Ramos (cell line): ENCODE measurements around the gene CABP4.

Source experiments
- in situ Hi-C: fragments of 300-500 bp; cut with MboI; formaldehyde crosslinking; loops from one replicate; pipeline ENCODE4 v1.14.3; 2022; ENCODE audit warnings: low sequenced_read_pairs; ENCODE audit not compliant: unreplicated experiment

The CABP4 gene

DNA sequence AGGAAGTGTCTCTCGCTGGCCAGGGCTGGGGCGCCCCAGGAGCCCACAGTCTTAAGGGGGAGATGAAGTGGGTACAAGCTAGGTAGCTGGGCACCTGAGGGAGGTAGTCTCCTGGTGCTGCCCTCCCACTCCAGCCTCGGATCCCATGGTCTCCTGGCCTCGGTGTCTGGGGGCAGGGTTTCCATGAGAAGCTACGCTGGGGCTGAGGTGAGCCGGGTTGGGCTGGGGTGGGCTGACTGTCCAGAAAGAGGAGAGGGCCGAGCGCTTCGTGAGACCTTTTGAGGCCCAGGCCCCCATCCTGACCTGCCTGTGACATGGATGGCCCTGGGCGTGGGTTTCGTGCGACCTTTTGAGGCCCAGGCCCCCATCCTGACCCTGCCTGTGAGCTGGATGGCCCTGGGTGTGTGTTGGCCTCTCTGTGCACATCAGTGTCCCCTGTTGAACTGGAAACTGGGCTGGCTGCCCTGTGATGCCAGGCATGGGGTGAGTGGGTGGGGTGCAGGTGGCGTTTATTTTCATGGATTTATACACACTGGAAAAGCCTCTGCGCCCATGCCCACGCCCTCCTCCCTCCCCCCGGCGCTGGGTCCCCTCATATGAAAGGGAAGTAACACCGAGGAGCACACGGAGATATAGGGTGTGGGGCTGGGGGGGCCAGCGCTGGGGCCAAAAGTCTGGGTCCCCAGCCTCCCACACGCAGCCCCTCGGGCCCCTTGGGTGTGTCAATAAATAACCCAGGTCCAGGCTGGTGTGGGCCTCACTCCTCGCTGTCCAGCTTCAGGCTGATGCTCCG, 36.3 kb downstream of the CABP4 start:
- in situ Hi-C loops = no loop called here

DNA sequence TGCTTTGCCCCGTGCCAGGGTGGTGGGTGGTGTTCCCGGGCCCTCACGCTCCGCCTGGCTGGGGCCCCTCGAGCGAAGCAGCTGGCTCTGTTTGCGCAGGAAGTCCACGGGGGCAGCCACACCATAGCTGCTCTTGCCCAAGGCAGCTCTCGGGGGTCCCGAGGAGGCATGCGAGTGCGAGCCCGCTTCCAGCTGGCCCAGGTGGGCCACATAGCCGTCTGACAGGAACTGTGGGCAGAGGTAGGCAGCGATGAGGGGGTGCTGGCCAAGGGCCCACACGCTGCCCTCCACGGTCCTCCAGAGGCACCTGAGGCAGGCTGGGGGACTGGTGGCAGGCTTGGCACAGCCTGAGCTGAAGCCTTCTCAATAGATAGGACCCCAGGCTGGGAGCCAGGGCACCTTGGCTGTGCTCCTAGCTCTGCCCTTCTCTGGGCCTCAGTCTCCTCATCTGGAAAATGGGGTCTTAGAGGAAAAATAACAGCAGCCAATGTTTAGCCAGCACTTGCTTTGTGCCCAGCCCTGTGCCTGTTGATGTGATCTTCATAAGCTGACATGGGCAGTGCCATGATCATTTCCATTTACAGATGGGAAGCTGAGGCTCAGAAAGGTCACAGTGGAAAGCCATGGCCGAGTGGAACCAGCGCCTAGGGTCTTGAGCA, 37.0 kb downstream of the CABP4 start:
- in situ Hi-C loops = no loop called here

DNA sequence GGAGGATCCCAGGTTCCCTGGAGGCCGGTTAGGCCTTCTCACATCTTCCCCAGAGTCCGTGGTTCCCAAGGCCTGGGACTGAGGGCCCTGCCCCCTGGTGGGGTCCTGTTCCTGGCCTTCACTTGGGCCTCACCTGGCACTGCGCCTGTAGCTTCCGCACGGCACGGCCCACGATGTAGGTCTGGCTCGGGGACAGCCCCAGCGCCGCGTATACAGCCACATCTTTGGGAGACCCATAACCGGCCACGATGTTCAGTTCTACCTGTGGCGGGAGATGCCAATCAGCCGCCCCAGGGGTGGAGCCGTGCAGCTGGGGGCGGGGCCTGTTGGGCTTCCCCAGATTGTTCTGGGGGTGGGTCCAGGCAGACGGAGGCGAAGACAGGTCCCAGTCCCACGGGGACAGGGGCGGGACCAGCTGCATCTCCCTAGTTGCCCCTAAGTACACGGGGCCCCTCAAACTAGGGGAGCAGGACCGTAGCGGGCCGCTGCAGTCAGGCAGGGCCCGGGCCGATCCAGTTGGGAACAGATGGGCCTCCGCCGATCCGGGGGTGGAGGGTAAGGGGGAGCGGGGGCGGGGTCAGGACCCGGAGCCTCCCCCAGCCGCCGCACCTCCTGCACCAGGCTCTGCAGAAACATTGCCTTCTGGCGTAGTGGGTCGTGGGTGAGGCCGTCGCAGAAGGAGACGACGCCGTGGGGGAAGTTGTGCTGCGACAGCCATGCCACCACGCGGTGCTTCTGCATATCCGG, 37.8 kb downstream of the CABP4 start:
- in situ Hi-C loops = no loop called here

DNA sequence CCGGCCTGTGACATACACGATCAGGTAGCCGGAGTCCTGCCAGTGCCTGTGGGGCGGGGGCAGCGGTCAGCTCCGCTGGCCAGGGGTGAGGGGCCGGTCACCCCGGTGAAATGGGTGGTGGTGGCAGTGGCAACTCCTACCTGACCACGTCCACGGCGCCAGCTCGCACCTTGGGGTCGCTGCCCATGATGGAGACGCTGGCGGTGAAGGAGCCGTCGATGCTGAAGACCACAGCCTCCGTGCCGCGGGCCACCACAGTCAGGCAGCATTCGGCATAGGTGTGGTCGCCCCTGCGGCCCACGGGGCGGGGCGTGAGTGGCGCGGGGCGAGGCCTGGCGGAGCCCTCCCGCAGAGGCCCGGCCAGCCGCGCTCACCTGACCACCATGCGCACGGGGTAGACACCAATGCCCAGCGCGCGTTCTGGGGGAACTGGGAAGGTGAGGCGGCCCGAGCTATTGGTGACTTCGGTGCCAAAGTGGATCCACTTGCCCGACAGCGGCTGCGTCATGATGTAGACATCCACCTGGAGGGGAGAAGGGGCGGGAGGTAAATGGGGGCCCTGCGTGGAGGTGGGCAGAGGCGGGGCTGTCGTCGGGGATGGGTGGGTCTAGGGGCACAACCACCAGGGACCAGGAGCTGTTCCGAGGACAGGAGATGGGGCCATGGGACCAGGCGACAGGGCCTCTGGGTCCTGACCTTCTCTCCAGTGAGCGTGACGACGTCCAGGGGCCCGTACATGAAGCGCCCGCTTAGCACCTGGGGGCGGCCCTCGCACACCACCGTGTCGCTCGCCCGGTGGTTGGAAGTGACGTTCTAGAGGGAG, 38.6 kb downstream of the CABP4 start:
- in situ Hi-C loops = no loop called here

DNA sequence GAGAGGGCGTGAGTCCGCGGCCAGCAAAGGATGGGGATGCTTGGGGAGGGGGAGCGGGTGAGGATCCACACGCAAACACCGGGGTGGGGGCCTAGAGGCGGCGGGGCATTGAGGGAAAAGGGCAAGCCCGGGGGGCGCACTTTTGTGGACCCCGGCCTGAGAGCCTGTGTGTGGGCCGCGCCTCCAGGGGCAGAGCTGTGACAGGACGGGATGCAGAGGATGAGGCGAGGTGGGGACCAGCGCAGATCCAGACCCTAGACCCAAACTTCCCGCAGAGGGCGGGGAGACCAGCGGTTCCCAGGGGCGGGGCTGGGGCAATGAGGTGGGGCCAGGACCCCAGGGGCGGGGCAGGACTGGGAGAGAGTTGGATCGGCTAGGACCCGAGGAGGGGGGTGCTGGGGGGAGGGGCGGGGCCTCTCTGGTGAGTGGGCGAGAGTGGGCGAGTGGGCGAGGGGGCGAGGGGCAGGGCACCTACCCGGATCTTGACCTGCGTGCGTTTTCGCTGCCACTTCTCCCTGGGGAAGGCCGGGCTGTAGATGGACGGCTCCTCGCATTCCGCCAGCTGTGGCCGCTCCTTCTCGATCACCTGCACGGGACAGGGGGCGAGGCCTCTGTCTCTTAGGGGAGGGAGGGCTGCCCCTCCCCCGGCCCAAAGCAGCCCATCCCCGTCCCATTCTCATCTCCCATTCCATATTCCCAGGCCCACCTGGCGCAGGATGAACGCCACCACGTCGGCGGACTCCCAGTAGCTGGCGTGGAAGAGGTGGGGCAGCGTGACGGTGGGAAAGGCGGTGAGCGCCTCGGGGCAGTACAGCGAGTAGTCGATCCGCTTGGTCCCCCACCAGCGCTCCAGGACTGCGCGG, 39.4 kb downstream of the CABP4 start:
- in situ Hi-C loops = no loop called here

DNA sequence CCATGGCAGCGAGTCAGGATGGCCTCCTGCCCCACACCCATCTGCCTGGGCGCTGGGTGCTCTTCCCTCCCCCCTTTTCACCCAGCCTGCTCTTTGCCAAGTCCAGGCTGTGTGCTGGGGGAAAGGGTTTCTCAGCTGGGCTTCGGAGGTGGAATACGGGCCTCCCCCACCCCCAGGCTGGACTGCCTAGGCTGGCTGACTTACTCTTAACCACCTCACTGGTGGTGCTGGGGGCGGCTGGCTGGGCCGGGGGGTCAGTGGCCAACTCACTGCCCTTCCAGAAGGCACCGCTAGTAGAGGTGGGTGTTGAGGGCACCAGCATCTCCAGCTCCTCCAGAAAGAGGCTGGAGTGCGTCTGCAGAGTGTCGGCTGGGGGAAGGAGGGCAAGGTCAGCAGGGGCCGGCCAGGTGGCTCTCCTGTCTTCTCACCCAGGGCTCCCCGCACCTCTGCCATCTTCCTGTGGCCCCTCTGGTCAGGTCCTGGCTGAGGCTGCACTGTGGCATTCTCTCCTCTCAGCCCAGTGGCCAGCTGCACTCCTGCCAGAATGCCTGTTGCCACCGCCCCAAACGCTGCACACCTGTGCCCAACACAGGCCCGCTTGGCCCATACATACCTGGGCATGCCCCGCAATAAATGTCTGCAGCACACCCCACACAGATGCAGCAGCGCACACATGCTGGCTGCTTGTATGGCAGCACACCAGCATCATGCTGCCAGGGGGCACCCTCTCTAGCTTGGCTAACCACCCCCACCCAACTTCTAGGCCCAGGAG, 40.3 kb downstream of the CABP4 start:
- in situ Hi-C loops = no loop called here

DNA sequence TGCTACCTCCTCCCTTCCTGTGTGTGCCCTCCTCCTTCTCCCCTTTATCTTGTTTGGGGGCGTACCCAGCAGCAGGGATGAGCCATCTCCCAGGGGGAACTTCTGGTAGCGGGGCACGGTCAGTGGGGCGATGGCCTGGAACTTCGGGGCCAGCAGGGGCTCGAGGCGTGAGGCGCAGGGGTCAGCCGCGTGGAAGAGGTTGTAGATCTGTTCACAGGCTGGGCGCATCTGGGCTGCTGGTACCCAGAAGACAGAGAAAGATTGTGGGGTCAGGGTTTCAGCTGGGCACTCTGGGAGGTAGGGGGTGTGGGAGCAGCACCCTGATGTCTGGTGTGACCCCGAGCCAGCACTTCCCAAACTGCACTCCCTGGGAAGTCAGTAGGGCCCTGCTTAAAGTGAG, 41.0 kb downstream of the CABP4 start:
- in situ Hi-C loops = no loop called here

DNA sequence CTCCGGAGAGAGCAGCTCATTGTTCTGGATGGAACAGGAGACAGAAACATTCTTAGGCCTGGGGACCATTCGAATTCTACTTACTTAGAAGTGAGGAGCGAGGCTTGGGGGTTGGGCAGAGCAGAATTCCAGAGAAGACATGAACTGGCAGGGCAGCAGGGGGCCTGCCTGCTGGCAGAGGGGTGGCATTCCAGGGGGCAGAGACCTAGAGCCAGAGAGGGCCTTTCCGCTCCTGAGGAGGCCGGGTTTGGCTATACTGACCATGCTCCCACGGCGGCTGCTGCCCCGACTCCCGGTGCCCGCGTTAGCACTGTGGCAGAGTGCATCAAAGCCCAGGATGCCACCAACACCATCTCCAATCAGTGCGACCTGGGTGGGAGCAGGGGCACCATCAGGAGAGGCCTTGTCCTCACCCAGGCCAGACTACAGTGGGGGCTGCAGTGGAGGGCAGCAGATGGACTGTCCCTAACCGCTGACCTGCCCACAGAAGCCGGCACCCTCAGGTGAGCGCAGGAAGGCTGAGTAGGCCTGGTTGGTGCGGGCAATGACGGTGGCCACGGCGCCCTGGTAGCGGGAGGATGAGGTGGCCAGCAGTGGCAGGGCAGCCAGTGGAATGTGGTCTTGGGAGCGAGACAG, 42.6 kb downstream of the CABP4 start:
- in situ Hi-C loops = no loop called here

DNA sequence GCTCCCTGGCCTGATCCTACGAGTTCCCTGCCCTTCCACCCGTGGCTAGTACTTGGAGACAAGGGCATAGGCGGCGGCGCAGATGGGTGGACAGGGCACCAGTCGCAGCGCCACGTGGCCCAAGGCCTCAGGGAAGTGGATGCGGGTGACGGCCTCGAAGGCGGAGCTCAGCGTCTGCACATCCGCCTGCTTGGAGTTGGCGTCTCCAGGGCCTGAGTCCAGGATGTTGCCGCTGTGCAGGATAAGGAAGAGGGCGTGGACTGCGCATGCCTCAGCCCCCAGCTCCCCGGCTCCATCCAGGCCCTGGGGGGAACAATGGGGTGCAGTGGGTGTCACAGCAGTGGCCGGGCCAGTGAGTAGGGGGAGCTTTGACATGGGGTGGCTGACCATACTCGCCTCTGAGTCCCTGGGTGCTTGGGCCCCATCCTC, 43.4 kb downstream of the CABP4 start:
- in situ Hi-C loops = no loop called here

DNA sequence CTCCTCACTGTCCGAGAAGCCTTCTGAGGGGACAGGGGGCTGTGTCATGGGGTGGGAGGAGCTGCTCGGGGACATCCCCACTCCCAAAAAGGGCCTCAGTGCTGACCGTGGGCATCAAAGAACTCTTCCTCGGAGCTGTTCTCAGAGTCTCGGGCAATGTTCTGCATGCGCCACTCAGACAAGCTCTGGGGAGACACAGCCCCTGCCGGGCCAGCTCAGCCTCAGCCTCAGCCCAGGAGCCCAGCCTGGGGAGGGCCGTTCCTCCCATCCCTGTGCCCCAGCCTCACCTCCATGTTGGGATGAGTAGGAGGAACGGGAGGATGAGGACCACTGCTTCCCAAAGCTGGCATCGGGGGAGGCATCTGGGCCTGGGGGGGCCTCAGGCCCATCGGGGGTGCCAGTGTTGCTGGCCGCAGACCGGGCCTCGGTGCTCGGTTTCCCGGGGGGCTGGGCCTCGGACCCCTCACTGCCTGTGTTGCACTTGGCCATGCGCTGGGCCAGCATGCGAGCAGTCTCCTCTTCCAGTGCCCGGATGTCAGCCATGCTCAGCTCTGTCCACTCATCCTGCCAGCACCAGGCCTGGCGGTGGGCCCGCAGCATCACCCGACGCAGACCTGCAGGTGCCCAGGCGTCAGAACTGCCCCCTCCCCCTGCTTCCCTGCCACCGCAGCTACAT, 44.8 kb downstream of the CABP4 start:
- in situ Hi-C loops = no loop called here

DNA sequence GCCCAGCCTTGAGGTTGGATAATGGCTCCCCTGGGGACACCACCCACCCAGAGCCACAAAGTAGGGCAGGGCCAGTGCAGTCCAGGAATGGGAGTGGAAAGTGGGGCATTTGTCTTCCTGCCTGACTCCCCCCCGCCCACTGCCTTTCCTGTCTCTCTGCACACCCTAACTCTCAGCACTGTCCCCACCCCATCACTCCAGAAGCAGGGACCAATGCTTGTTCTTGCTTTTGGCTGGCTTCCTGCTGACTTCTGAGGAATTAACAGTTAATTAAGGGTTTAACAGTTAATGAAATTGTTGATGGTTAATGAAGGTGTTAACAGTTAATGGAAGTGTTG, 45.3 kb downstream of the CABP4 start:
- in situ Hi-C loops = no loop called here

DNA sequence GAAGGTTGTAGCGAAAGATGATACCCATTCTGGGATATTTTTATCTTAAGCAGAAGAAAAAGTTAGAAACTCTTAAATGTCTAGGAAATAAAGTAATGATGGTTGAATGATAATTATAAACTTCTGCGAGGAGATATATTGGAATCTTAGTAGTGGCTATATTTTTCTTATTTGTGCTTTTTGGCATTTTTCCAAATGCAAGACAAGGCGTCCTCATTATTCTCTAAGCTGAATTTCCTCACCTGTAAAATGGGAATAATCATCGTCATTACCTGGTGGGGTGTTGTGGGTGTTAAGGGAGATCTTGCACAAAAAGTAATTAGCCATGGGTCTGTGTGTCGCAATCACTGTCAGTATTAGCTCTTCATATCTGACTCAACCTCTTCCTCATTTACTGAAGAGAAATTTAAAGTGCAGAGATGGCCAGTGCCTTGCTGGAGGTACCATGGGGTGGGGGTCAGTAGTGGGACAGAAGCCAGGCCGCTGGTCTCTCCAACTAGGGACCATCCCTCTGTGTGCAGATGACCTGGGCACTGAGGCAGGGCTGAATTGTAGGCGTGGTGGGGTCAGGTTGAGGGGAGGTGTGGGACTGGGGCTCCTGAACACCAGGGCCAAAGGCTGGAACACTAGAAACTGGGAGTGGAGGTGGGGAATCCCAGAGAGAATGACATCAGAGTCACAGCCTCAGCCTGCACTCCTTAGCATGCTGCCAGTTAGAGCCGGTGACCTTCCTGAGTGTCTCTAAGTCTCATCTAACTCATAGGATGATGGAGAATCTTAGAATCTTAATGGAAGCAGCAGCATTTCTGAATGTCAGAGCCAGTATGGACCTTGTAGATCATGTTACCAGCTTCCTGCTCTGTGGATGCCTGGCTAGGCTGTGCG, 45.9 kb downstream of the CABP4 start:
- in situ Hi-C loops = no loop called here

DNA sequence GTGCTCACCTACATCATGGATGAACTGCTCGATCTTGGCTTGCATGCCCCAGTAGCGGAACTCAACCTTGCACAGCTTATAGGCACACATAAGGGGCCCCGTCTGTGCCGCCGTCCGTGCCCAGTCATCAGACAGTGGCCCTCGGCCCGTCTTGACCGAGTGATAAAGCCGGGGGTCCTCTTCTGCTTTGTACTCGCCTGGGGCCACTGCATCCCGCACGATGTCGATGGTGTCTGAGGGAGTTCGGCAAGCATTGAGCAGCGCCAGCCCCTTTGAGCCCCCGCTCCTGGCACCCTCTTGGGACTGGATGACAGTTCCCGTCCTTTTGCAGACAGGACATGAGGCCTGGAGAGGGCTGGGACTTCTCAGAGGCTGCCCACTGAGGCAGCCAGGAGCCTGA, 46.7 kb downstream of the CABP4 start:
- in situ Hi-C loops = no loop called here

DNA sequence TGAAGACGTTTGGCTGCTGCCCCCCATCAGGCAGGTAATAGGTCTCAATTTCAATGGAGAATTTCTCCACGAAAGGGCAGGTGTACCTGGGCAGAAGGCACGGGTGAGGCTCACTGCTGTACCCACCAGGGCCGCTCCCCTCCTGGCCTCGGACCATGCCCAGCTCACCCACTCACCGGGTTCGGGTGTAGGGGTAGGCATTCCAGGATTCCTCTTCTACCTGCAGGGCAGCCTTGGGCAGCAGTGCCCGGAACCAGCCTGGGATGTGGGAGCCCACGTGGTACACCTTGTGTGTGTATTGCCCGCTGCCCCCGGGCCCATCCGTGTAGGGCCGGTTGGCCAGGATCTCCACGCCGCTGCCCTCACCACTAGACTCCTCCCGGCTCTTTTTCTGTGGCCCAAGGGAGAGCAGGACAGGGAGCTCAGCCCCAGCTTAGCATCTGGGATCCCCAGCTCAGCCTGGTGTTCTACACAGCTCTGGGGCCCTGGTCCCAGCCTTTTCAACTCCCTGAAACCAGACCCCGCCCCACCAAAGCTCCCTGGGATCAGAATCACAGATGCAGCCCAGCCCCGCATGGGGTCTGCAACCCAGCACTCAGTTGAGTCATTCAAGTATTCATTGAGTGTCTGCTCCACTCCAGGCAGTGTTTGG, 47.3 kb downstream of the CABP4 start:
- in situ Hi-C loops = no loop called here

DNA sequence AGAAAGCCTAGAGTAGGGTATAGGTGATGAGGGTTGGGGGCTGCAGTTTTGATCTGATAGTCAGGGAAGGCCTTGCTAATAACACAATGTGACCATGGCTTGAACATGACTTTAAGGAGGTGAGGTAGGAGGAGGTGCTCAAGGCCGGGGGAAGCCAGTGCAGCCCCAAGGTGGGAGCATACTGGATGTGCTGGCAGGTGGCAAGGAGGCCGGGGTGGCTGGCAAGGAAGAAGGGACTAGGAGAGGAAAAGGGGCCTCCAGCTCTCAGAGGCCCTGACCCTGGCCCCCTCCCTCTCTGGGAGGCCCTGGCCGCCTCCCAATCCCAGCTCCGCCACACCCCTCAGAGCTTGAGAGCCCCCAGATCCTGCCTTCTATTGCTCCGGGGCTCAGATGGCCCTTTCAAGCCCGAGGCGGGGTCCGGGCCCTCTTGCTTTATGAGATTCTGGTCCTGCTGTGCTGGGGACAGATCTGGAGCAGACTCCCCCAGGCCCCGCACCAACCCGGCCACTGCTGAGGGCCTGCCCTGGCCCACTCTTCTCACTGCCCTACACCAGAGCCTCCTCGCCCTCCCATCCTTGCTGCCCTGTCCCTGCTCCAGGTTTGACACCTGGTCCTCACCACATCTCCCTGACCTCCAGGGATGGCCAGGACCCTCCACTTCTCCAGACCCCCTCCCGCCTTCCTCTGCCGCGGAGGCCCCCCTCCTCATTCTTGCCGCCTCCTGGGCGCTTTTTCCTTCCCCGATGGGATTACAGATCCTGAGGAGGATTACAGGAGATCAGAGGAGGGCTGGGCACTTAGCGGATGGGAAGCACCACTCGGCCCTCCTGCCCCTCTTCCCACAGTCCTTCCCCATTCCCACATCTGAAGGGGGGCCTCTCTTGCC, 48.2 kb downstream of the CABP4 start:
- in situ Hi-C loops = no loop called here
